ENCODE data around the gene MAN2C1. TPM values are rescaled to one million over a fixed set of nuclear protein-coding genes. Genes with fewer than 3 reads are reported as not detected.

MAN2C1 gene
- total RNA-seq (100 to 1,000 TPM; 183 to 384 (median 264) TPM), polyA plus RNA-seq (100 to 1,000 TPM; 112 to 499 (median 448) TPM)
- long read RNA-seq, donor 1, transcript MAN2C1-245 (1 exons, 444 nt) = major isoform, 6 of 13 reads
- long read RNA-seq, donor 1, partial matches to known transcripts = 5 of 13 reads
- long read RNA-seq, donor 1, other reads (novel, unspliced or antisense) = 0 of 13 reads
- long read RNA-seq, donor 2, partial matches to known transcripts = 0 of 2 reads
- long read RNA-seq, donor 2, other reads (novel, unspliced or antisense) = 0 of 2 reads

DNA sequence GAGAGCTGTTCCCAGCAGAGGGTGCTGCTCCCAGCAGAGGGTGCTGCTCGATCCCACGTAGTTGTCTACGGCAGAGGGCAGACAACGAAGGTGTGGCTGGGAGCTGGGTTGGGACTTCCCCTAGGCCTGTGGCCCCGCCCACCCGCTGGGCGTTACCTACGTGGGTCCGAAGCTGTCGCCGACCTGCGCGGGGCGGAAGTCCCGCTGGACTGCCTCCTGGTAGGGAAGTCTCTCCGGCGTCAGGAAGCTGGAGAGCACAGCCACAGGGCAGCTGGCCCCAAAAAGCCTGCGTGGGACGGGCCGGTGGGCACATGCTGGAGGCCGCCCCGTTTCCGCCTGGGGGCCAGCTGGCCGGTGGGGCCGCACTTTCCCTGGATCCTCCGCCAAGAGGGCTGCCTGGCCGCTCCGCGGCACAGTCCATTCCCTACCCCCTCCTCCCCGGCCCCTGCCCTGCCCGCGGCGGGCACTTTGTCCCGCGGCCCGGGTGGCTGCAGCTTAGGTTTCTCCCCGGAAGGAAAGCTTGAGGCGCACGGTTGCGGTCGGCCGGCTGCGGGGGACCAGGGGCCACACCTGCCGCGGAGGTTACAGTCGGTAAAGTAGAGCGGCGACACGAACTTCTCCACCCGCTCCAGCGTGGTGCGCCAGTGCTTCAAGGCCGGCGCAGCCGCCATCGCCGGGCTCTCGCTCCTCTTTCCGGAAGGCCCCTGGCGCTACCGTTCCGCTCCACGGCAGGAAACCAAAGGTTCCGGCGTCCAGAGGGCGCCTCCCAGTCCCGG lies at the start of gene MAN2C1:
Gene MAN2C1, minus strand, starts transcription at position 695 of the 776 bp plus-strand sequence. Its CDS starts 24 bp downstream, at position 671.
- Histone ChIP-seq H3K4me1 (peaks cover 16 to 39% (median 24%) of the 10 kb centered on the region in 6 donors), H3K9me3 (no peaks in the 10 kb centered on the region), H3K27me3 (replicated peaks in 1 of 7) (no peaks in the 10 kb centered on the region), H3K27ac (peak within 1 kb of the TSS; percentile 95 to 100 (median 98)), H3K4me3 (peak within 1 kb of the TSS; percentile 77 to 98 (median 94)), H3K36me3 (peaks cover 0 to 77% (median 57%) of the 10 kb centered on the region in 6 donors)
- TF ChIP-seq, protein P1, sequence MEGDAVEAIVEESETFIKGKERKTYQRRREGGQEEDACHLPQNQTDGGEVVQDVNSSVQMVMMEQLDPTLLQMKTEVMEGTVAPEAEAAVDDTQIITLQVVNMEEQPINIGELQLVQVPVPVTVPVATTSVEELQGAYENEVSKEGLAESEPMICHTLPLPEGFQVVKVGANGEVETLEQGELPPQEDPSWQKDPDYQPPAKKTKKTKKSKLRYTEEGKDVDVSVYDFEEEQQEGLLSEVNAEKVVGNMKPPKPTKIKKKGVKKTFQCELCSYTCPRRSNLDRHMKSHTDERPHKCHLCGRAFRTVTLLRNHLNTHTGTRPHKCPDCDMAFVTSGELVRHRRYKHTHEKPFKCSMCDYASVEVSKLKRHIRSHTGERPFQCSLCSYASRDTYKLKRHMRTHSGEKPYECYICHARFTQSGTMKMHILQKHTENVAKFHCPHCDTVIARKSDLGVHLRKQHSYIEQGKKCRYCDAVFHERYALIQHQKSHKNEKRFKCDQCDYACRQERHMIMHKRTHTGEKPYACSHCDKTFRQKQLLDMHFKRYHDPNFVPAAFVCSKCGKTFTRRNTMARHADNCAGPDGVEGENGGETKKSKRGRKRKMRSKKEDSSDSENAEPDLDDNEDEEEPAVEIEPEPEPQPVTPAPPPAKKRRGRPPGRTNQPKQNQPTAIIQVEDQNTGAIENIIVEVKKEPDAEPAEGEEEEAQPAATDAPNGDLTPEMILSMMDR (IDR thresholded peaks at IDR 0.05 in 8 of 11, conservative IDR thresholded peaks at IDR 0.05 in 3 of 11) = peak; percentile 56 to 84 (median 72)
- TF ChIP-seq POLR2A (IDR thresholded peaks at IDR 0.05) (peak in 2 of 3 donors; percentile 70 to 71), POLR2AphosphoS5 (IDR thresholded peaks at IDR 0.05) (peak; percentile 97 to 98 (median 97))
- 0 to 1% (median 0%) methylated on average over 14 to 67 of the region's 67 CpGs for WGBS, 5 donors
- DNase-seq = peak; percentile 99
- intact Hi-C loops (cut with DNase I; ENCODE audit: low total_unique reads) = no loop called here

DNA sequence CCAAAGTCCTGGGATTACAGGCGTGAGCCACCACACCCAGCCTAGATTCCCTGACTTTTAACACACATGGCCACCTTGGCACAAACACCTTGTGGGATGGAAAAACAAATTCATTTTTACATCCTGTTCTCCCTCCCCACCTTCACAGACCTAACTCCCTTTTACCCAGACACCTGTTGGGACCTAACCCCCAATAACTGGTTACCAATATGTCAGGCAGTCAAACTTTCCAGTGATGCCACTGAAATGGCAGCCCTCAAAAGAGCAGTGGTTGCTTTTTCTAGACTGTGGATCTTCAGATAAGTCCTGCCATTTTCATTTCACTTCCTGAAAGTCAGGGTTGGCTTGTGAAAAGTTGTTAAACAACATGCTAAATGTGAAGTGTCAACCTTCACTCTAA lies 48.2 kb upstream of the MAN2C1 start:
- TF ChIP-seq POLR2A (IDR thresholded peaks at IDR 0.05) (no peak), POLR2AphosphoS5 (IDR thresholded peaks at IDR 0.05) (no peak)
- TF ChIP-seq, protein P1 (IDR thresholded peaks at IDR 0.05 in 8 of 11, conservative IDR thresholded peaks at IDR 0.05 in 3 of 11) = no peak
- peaks cover 9 to 89% (median 46%) of the 10 kb centered on the region in 6 donors for H3K36me3 ChIP-seq

DNA sequence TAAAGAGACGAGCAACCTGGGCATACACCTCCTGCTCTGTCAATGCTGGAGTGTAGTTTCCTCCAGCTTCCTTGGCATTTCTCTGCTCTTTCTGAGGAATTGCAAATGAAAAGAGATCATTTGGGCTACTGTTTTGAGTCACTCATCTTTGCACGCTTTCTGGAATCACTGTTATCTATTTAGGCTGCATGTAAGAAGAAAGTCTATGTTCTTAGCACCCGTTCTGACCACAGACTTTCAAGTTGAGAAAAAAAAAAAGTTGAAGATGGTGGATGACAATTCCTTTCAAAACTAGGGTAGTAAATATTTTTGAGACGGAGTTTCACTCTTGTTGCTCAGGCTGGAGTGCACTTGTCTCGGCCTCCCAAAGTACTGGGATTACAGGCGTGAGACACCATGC lies 41.8 kb upstream of the MAN2C1 start:
- 76 to 91% (median 85%) methylated on average over 6 of the region's 6 CpGs for WGBS, 5 donors
- H3K9me3 ChIP-seq = no peaks in the 10 kb centered on the region
- H3K36me3 ChIP-seq = peaks cover 15 to 100% (median 86%) of the 10 kb centered on the region in 6 donors
- no peak for DNase-seq
- H3K27ac ChIP-seq = no peak overlapping the region
- no peaks in the 10 kb centered on the region for H3K4me1 ChIP-seq
- H3K4me3 ChIP-seq = no peak overlapping the region
- H3K27me3 ChIP-seq (replicated peaks in 1 of 7) = no peaks in the 10 kb centered on the region
- intact Hi-C loops (cut with DNase I; ENCODE audit: low total_unique reads) = no loop called here
- TF ChIP-seq, protein P1 (IDR thresholded peaks at IDR 0.05 in 8 of 11, conservative IDR thresholded peaks at IDR 0.05 in 3 of 11) = no peak
- no peak for TF ChIP-seq POLR2AphosphoS5 (IDR thresholded peaks at IDR 0.05)
- TF ChIP-seq POLR2A (IDR thresholded peaks at IDR 0.05) = no peak

More for the DNA sequence above, 48.2 kb upstream of the MAN2C1 start:
- WGBS, 5 donors = 88 to 100% (median 98%) methylated on average over 1 of the region's 1 CpG
- intact Hi-C loops (cut with DNase I; ENCODE audit: low total_unique reads) = no loop called here
- DNase-seq = no peak
- Histone ChIP-seq H3K4me3 (no peak overlapping the region), H3K4me1 (peaks cover 0 to 13% (median 0%) of the 10 kb centered on the region in 6 donors), H3K27ac (peak overlapping the region in 1 of 8 donors; percentile 29), H3K9me3 (no peaks in the 10 kb centered on the region), H3K27me3 (replicated peaks in 1 of 7) (no peaks in the 10 kb centered on the region)

DNA sequence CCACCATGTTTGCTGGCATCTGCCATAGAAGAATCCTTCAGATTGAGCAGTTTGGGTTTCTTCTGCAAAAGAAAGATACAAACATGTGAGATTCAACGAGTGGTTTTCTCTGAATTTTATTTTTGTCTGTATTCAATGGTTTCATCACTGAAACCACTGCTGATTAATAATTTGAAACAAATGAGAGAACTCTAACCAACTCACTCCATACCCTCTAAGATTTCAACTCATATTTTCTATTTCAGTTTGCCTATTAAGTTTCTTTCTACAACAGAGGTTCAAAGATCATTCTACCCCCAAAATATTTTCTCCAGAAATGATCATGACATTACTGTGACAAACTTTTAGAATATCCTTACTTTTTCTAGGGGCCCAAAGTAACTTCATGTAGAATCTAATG lies 38.7 kb upstream of the MAN2C1 start:
- no peak overlapping the region for H3K4me3 ChIP-seq
- no peaks in the 10 kb centered on the region for H3K27me3 ChIP-seq (replicated peaks in 1 of 7)
- DNase-seq = no peak
- WGBS, 5 donors = 66 to 88% (median 73%) methylated on average over 1 of the region's 1 CpG
- H3K27ac ChIP-seq = no peak overlapping the region
- no peaks in the 10 kb centered on the region for H3K4me1 ChIP-seq
- intact Hi-C loops (cut with DNase I; ENCODE audit: low total_unique reads) = no loop called here
- TF ChIP-seq POLR2A (IDR thresholded peaks at IDR 0.05) (no peak), POLR2AphosphoS5 (IDR thresholded peaks at IDR 0.05) (no peak)
- TF ChIP-seq, protein P1 (IDR thresholded peaks at IDR 0.05 in 8 of 11, conservative IDR thresholded peaks at IDR 0.05 in 3 of 11) = no peak
- no peaks in the 10 kb centered on the region for H3K9me3 ChIP-seq
- H3K36me3 ChIP-seq = peaks cover 11 to 100% (median 96%) of the 10 kb centered on the region in 6 donors

All from spleen (tissue), 13 donors.